ENCODE data around the gene AOPEP. TPM values are rescaled to one million over a fixed set of nuclear protein-coding genes. Genes with fewer than 3 reads are reported as not detected.

The AOPEP gene
- total and polyA plus RNA-seq, 9 of the 15 experiments (the other 6 are each of a cell fraction or from before 2014, with no cell fraction given), result 4.5 to 19.3 (median 13.5) TPM

DNA sequence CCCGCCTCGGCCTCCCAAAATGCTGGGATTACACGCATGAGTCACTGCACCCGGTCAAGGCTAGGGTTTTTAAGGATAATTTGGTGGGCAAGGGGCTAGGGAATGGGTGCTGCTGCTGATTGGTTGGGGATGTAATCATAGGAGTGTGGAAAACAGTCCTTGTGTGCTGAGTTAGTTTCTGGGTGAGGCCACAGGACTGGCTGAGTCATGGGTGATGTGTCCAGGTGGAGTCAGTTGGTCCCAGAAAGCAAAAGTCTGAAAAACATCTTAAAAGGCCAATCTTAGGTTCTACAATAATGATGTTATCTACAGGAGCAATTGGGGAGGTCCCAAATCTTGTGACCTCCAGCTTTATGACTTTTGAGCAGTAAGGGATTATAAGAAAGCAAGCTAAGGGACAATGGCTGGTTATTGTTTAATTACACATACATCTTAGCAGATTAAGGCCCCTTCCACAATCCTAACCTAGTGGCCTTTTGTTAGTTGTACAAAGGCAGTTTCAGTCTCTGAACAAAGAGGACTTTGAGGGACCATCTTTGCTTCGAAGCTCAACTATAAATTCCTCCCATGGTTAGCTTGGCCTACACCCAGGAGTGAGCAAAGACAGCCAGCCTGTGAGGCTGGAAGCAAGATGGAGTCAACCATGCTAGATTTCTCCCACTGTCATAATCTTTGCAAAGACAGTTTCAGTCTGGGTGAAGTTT lies 5.5 kb upstream of the AOPEP start:
- Histone ChIP-seq H3K36me3 (ENCODE audit: control insufficient read depth, insufficient read depth, low read length) (no peaks in the 10 kb centered on the region), H3K9ac (ENCODE audit: insufficient read depth in 1 of 2, low read depth in 2 of 2, low read length in 2 of 2) (no peak overlapping the region), H2AFZ (ENCODE audit: low read depth, low read length) (peak overlapping the region; percentile 10; the same call in 1 of the 2 replicates), H3K4me1 (replicated peaks in 1 of 2; ENCODE audit: control insufficient read depth in 2 of 2, insufficient read depth in 2 of 2, low read length in 2 of 2) (no peaks in the 10 kb centered on the region; a peak in 1 of 5 replicates), H3K9me3 (replicated peaks; ENCODE audit: control insufficient read depth, insufficient read depth, low read depth, low read length) (peaks cover 9% of the 10 kb centered on the region), H3K79me2 (ENCODE audit: control insufficient read depth, insufficient read depth, low read length) (no peaks in the 10 kb centered on the region), H3K9me1 (ENCODE audit: control insufficient read depth, insufficient read depth, low read length) (no peaks in the 10 kb centered on the region), H3K27me3 (ENCODE audit: control insufficient read depth in 2 of 2, insufficient read depth in 2 of 2, low read length in 2 of 2) (0 out of 5 replicates have a peak, but pooled peaks cover 0 to under 1% of the 10 kb centered on the region in 2 experiments), H4K20me1 (replicated peaks; ENCODE audit: control insufficient read depth, insufficient read depth, low read length) (no peaks in the 10 kb centered on the region), H3K27ac (ENCODE audit: extremely low read depth, low read depth, low read length) (no peak overlapping the region), H3K4me2 (ENCODE audit: insufficient read depth, low read length) (no peak overlapping the region), H3K4me3 (no peak overlapping the region)
- intact Hi-C loops (cut with micrococcal nuclease) (no loop called here), in situ Hi-C loops (cut with MboI) (no loop called here)
- BruUV-seq (replicated peaks), result no TSS peak
- 54% methylated on average over 5 of the region's 5 CpGs for WGBS (ENCODE audit: insufficient coverage, low coverage, missing lambda C conversion rate)
- ATAC-seq (no peak), FAIRE-seq (no peak), DNase-seq (ENCODE audit: extremely low read depth in 1 of 4, low spot score in 3 of 4) (no peak)
- ChIA-PET POLR2A (no interaction called here), CTCF (ENCODE audit: low intra/inter-chr PET ratio) (no interaction called here)
- TF ChIP-seq NFIC (IDR thresholded peaks at IDR 0.05), result no peak
- TF ChIP-seq, protein P1, sequence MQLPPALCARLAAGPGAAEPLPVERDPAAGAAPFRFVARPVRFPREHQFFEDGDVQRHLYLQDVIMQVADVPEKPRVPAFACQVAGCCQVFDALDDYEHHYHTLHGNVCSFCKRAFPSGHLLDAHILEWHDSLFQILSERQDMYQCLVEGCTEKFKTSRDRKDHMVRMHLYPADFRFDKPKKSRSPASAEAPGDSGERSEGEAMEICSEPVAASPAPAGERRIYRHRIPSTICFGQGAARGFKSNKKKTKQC (CRISPR knock-in tag; IDR thresholded peaks at IDR 0.05), result no peak
- no peak for TF ChIP-seq ESRRB (CRISPR knock-in tag; IDR thresholded peaks at IDR 0.05; ENCODE audit: borderline replicate concordance)
- TF ChIP-seq SUPT5H (IDR thresholded peaks at IDR 0.05), result no peak
- TF ChIP-seq, protein P2, sequence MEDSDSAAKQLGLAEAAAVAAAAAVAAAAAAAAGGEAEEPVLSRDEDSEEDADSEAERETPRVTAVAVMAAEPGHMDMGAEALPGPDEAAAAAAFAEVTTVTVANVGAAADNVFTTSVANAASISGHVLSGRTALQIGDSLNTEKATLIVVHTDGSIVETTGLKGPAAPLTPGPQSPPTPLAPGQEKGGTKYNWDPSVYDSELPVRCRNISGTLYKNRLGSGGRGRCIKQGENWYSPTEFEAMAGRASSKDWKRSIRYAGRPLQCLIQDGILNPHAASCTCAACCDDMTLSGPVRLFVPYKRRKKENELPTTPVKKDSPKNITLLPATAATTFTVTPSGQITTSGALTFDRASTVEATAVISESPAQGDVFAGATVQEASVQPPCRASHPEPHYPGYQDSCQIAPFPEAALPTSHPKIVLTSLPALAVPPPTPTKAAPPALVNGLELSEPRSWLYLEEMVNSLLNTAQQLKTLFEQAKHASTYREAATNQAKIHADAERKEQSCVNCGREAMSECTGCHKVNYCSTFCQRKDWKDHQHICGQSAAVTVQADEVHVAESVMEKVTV (CRISPR knock-in tag; IDR thresholded peaks at IDR 0.05), result no peak
- TF ChIP-seq, protein P3, sequence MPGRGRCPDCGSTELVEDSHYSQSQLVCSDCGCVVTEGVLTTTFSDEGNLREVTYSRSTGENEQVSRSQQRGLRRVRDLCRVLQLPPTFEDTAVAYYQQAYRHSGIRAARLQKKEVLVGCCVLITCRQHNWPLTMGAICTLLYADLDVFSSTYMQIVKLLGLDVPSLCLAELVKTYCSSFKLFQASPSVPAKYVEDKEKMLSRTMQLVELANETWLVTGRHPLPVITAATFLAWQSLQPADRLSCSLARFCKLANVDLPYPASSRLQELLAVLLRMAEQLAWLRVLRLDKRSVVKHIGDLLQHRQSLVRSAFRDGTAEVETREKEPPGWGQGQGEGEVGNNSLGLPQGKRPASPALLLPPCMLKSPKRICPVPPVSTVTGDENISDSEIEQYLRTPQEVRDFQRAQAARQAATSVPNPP (IDR thresholded peaks at IDR 0.05; ENCODE audit: borderline replicate concordance, insufficient read depth, insufficient read length), result no peak
- TF ChIP-seq, protein P4, sequence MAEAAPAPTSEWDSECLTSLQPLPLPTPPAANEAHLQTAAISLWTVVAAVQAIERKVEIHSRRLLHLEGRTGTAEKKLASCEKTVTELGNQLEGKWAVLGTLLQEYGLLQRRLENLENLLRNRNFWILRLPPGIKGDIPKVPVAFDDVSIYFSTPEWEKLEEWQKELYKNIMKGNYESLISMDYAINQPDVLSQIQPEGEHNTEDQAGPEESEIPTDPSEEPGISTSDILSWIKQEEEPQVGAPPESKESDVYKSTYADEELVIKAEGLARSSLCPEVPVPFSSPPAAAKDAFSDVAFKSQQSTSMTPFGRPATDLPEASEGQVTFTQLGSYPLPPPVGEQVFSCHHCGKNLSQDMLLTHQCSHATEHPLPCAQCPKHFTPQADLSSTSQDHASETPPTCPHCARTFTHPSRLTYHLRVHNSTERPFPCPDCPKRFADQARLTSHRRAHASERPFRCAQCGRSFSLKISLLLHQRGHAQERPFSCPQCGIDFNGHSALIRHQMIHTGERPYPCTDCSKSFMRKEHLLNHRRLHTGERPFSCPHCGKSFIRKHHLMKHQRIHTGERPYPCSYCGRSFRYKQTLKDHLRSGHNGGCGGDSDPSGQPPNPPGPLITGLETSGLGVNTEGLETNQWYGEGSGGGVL (CRISPR knock-in tag; IDR thresholded peaks at IDR 0.05), result no peak
- TF ChIP-seq NUFIP1 (IDR thresholded peaks at IDR 0.05; ENCODE audit: partially characterized antibody), result no peak
- TF ChIP-seq ZNF589 (CRISPR knock-in tag; IDR thresholded peaks at IDR 0.05; ENCODE audit: low read depth), result no peak

Measured in K562 (cell line).